H4 (cell line): ENCODE results near the gene FASTKD3. TPM values are rescaled to one million over a fixed set of nuclear protein-coding genes. Genes with fewer than 3 reads are reported as not detected.

Experiments
- total RNA-seq: library from RNA; depleted of rRNA; stranded (reverse); fragments of >200 nt; shearing (Covaris generic); gene quantifications from 2 replicates; pipeline ENCODE4 v1.2.3, GENCODE V29; 2014; rRNA removed

Gene FASTKD3
- total RNA-seq, 1 experiment from 2014 or later = 34.4 TPM

Other genes starting within 250 kb of the FASTKD3 start
- gene CFAP90, start 17.9 kb downstream of the FASTKD3 start, total RNA-seq = not detected in 2 replicates
- gene MTRR, start 117 bp upstream of the FASTKD3 start, total RNA-seq = 29.7 and 37.4 TPM in 2 replicates